HL-60/S4 (cell line): Measurements from ENCODE around the gene MAGEL2.

Experiments used
- in situ Hi-C: fragments of 300-500 bp; cut with MboI; formaldehyde crosslinking; loops from 2 replicates; pipeline ENCODE4 v1.14.3; 2022; ENCODE audit warnings: low sequenced_read_pairs

Gene MAGEL2

GRCh38 chr15:23647421-23648370, at the start of gene MAGEL2:
TSS of gene MAGEL2 (minus strand) at chr15:23647867. CDS start at chr15:23647742, 125 bp downstream.
- in situ Hi-C loops: loop anchor here (10.0 kb wide), 1 partner anchor 217 kb away; no protein-coding TSS in a partner anchor

GRCh38 chr15:23695282-23695681, 47.6 kb upstream of the MAGEL2 start:
- in situ Hi-C loops: no loop called here

- in situ Hi-C loops: no loop called here
These were observed 46.9 kb upstream of the MAGEL2 start for GRCh38 chr15:23694592-23694991.

DNA sequence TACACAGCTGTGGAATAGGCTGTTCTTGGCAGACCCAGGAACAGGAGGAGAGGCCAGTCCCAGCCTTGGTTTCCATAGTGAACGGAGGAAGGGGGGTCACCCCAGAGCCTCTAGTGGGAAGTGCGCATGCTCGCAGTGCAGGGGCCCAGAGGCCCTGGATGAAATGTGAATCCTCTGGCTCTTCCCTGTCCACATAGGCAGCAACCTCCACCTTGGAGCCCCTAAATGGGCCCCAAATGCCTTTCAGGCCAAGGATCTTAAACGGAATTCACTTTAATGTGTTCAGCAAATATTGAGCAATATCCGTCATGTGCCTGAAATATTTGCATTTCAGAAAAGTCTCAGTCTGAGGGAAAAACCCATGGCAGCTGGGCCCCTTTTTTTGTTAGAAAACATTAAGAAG, 42.8 kb upstream of the MAGEL2 start:
- in situ Hi-C loops: no loop called here

DNA sequence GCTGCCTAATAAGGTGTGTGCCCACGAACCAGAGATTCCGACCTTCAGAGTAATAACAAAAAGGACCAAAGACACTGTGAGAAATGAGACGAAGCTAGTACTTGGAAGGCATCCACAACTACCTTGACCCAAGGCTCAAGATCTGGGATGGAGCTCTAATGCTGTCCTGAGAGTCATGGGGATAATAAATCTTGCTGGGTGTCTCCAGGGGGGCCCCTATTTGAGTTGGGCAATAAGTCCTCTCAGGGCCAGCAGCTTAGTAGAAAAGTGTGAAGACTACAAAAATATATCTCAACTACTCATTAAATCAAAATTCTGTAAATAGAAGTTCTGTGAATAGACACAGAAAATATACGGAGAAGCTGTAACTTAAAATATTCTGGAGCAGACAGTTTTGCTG, 42.3 kb upstream of the MAGEL2 start:
- in situ Hi-C loops: no loop called here

GRCh38 chr15:23687143-23687470, 39.4 kb upstream of the MAGEL2 start, which contains the start of gene NDN:
TSS of gene NDN (minus strand) at chr15:23687305. CDS start at chr15:23687217, 88 bp downstream.
- in situ Hi-C loops: no loop called here

- in situ Hi-C loops: no loop called here
These were observed 38.9 kb upstream of the MAGEL2 start for GRCh38 chr15:23686466-23687142.

GRCh38 chr15:23671481-23671880, 23.8 kb upstream of the MAGEL2 start:
- in situ Hi-C loops: no loop called here

- in situ Hi-C loops: no loop called here
These were observed 23.3 kb upstream of the MAGEL2 start for GRCh38 chr15:23670970-23671369.

DNA sequence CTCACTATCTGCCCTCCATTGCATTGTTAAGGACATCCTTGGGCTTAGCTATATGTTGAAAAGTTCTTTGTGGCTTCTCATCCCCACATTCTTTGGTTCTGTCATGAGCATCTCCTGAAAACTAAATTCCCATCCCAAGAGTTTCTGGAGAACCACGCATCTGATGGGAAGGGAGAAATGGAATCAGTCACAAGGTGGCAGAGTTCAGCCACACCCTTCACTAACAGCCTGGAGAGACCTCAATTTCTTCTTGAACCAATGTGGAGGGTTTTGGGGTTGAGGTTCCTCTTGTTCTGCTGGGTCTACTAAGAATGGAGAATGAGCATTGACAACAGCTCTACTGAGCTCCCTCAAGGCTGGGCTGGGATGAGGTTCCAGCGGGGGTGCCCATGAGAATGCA, 15.6 kb upstream of the MAGEL2 start:
- in situ Hi-C loops: no loop called here

GRCh38 chr15:23648920-23649515, 1.4 kb upstream of the MAGEL2 start:
- in situ Hi-C loops: loop anchor here (10.0 kb wide), 1 partner anchor 216 kb away; no protein-coding TSS in a partner anchor

DNA sequence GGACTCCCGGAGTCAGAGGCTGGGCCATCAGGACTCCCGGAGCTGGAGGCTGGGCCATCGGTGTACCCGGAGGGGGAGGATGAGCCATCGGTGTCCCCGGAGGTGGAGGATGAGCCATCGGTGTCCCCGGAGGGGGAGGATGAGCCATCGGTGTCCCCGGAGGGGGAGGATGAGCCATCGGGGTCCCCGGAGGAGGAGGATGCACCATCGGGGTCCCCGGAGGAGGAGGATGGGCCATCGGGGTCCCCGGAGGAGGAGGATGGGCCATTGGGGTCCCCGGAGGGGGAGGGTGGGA, 719 bp downstream of the MAGEL2 start:
- in situ Hi-C loops: loop anchor here (10.0 kb wide), 1 partner anchor 218 kb away; no protein-coding TSS in a partner anchor

GRCh38 chr15:23646165-23647000, 1.3 kb downstream of the MAGEL2 start:
- in situ Hi-C loops: loop anchor here (10.0 kb wide), 1 partner anchor 218 kb away; no protein-coding TSS in a partner anchor

GRCh38 chr15:23645371-23646164, 2.1 kb downstream of the MAGEL2 start:
- in situ Hi-C loops: loop anchor here (10.0 kb wide), 1 partner anchor 219 kb away; no protein-coding TSS in a partner anchor

GRCh38 chr15:23644829-23645228, 2.8 kb downstream of the MAGEL2 start:
- in situ Hi-C loops: loop anchor here (10.0 kb wide), 1 partner anchor 220 kb away; no protein-coding TSS in a partner anchor

DNA sequence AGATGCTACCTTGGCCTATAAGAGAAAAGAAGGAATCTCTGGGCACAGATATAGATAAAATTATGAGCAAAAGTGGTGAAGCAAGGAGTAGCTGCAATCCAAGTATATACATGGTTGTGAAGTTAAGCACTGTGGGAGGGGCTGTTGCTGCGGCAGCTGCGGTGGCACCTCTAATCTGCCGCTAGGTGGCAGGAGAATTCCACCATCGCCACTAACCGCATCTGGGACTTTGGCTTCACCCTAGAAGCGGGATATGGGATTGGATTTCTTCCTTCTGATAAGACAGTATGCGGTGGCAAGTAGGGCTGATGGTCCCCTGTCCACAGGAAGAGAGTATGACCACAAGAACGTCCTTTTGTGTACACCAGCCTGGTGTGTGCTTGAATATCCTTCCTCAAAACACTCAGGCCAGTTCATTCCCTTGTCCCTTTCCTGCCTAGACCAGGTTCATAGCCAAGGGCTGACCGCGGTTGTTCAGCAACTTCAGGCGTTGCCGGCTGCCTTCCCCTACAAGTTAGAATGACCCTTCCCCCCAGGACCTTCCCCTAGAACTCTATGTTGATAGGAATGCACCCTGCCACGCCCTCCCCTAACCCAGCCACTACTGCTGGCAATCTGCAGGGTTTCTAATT, 5.1 kb downstream of the MAGEL2 start:
- in situ Hi-C loops: loop anchor here (10.0 kb wide), 1 partner anchor 222 kb away; no protein-coding TSS in a partner anchor

GRCh38 chr15:23634181-23634580, 13.5 kb downstream of the MAGEL2 start:
- in situ Hi-C loops: no loop called here

GRCh38 chr15:23629234-23629805, 18.3 kb downstream of the MAGEL2 start:
- in situ Hi-C loops: no loop called here
